Loucy (cell line): ENCODE results near the gene CLEC4M.

Experiments used
- H2AFZ ChIP-seq: fragments of 200-600 bp; sonication (generic); 2 replicates; pipeline ENCODE4 v1.6.0; 2016; ENCODE audit warnings: antibody characterized with exemption, mild to moderate bottlenecking, low read length, moderate library complexity
- H3F3A ChIP-seq: fragments of 200-600 bp; 2 replicates; pipeline ENCODE4 v1.6.0; 2016; ENCODE audit warnings: antibody characterized with exemption, low read depth, mild to moderate bottlenecking
- H3K27me3 ChIP-seq: fragments of 200-600 bp; sonication (generic); 2 replicates; pipeline ENCODE4 v1.6.1; 2014; ENCODE audit warnings: low read length, mild to moderate bottlenecking; ENCODE audit not compliant: insufficient read depth, poor library complexity, severe bottlenecking
- H3K36me3 ChIP-seq: fragments of 200-600 bp; sonication (generic); 2 replicates; pipeline ENCODE4 v1.6.1; 2016; ENCODE audit warnings: low read length; ENCODE audit not compliant: insufficient read depth
- H3K4me1 ChIP-seq: fragments of 200-600 bp; sonication (generic); 2 replicates; pipeline ENCODE4 v1.5.1; 2014; ENCODE audit warnings: low read length, mild to moderate bottlenecking; ENCODE audit not compliant: insufficient read depth, poor library complexity, severe bottlenecking
- H3K4me2 ChIP-seq: fragments of 200-600 bp; sonication (generic); 2 replicates; pipeline ENCODE4 v1.6.0; 2014; ENCODE audit warnings: antibody characterized with exemption, low read length, low read depth, mild to moderate bottlenecking; ENCODE audit not compliant: poor library complexity, severe bottlenecking
- H3K4me3 ChIP-seq: fragments of 200-600 bp; sonication (generic); 2 replicates; pipeline ENCODE4 v1.5.1; 2014; ENCODE audit warnings: low read length, mild to moderate bottlenecking, mixed read lengths; ENCODE audit not compliant: poor library complexity, severe bottlenecking
- H3K79me2 ChIP-seq: fragments of 200-600 bp; sonication (generic); 2 replicates; pipeline ENCODE4 v1.6.1; 2014; ENCODE audit warnings: low read length; ENCODE audit not compliant: insufficient read depth
- H3K9ac ChIP-seq: fragments of 200-600 bp; sonication (generic); 2 replicates; pipeline ENCODE4 v1.6.0; 2014; ENCODE audit warnings: mild to moderate bottlenecking, low read depth, low read length, moderate library complexity; ENCODE audit not compliant: poor library complexity, severe bottlenecking
- H3K9me2 ChIP-seq: fragments of 200-600 bp; sonication (generic); replicated peaks from 2 replicates; pipeline ENCODE4 v1.6.1; 2016; ENCODE audit warnings: low read depth, low read length, mixed read lengths
- H3K9me3 ChIP-seq: fragments of 200-600 bp; sonication (generic); 2 replicates; pipeline ENCODE4 v1.6.1; 2014; ENCODE audit warnings: mild to moderate bottlenecking, antibody characterized with exemption, low read length, low read depth; ENCODE audit not compliant: insufficient read depth
- H4K20me1 ChIP-seq: fragments of 200-600 bp; sonication (generic); 2 replicates; pipeline ENCODE4 v1.6.0; 2014; ENCODE audit warnings: antibody characterized with exemption, low read length, mild to moderate bottlenecking; ENCODE audit not compliant: insufficient read depth, poor library complexity, severe bottlenecking
- EZH2phosphoT487 ChIP-seq: fragments of 200-600 bp; IDR thresholded peaks from 2 replicates; pipeline ENCODE4 v1.6.1; 2018; ENCODE audit warnings: antibody characterized with exemption, mild to moderate bottlenecking, moderate library complexity, borderline replicate concordance
- TF ChIP-seq, protein P1 (sequence below): fragments of 200-600 bp; sonication (generic); conservative IDR thresholded peaks from 2 replicates; pipeline ENCODE4 v1.5.1; 2014; ENCODE audit warnings: mild to moderate bottlenecking, antibody characterized with exemption, low read length

Gene CLEC4M

DNA sequence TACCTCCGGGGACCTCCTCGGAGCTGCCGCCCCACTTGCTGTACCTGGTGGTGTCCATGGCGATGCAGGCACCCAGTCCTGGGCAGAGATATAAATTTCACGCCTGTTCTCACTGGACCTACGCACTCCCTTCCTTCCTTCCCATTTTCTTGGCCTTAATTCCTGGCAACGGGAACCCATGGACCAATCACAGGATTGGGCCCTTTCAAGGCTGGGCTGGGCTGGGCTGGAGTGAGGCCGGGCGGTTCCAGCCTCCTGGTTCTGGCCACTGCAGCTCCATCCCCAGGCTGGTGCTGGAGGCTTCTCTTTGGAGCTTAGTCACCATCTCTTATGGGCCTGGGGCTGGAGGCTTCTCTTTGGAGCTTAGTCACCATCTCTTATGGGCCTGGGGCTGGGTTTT lies 31.0 kb upstream of the CLEC4M start, which contains the start of gene CLEC4G:
Gene CLEC4G (minus strand): TSS at position 66 of the 400 bp plus-strand sequence. CDS start 8 bp downstream, at position 58.
- Histone ChIP-seq H3K27me3 (no peaks in the 10 kb centered on the region), H3F3A (no peaks in the 10 kb centered on the region), H3K9me3 (no peaks in the 10 kb centered on the region), H3K4me1 (no peaks in the 10 kb centered on the region), H3K9ac (no peak within 1 kb of the TSS), H4K20me1 (no peaks in the 10 kb centered on the region), H3K9me2 (no peaks in the 10 kb centered on the region), H3K36me3 (no peaks in the 10 kb centered on the region), H2AFZ (no peak within 1 kb of the TSS), H3K79me2 (no peaks in the 10 kb centered on the region), H3K4me2 (no peak within 1 kb of the TSS), H3K4me3 (no peak within 1 kb of the TSS)
- no peak for TF ChIP-seq EZH2phosphoT487
- TF ChIP-seq, protein P1, sequence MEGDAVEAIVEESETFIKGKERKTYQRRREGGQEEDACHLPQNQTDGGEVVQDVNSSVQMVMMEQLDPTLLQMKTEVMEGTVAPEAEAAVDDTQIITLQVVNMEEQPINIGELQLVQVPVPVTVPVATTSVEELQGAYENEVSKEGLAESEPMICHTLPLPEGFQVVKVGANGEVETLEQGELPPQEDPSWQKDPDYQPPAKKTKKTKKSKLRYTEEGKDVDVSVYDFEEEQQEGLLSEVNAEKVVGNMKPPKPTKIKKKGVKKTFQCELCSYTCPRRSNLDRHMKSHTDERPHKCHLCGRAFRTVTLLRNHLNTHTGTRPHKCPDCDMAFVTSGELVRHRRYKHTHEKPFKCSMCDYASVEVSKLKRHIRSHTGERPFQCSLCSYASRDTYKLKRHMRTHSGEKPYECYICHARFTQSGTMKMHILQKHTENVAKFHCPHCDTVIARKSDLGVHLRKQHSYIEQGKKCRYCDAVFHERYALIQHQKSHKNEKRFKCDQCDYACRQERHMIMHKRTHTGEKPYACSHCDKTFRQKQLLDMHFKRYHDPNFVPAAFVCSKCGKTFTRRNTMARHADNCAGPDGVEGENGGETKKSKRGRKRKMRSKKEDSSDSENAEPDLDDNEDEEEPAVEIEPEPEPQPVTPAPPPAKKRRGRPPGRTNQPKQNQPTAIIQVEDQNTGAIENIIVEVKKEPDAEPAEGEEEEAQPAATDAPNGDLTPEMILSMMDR = no peak

DNA sequence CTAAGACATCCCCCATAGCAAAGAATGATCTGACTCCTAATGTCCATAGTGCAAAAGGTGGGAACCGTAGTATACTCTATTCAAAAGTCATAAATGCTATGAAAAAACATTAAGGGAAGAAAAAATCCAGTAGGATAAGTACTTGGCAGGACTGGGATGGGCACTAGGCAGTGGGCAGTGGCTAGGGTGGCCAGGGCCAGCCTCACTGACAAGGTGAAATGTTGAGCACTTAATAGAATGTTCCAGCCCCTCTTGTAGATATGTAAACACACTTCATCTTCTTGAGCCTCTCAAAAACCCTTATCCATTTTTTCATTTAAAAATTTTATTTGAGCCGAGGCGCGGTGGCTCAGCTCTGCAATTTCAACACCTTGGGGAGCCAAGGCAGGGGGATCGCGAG lies 29.7 kb upstream of the CLEC4M start:
- no peak overlapping the region for H3K4me2 ChIP-seq
- H3K9me2 ChIP-seq = no peaks in the 10 kb centered on the region
- H3K4me3 ChIP-seq = no peak overlapping the region
- no peaks in the 10 kb centered on the region for H3K79me2 ChIP-seq
- no peaks in the 10 kb centered on the region for H3F3A ChIP-seq
- H3K36me3 ChIP-seq = no peaks in the 10 kb centered on the region
- TF ChIP-seq, protein P1 = no peak
- no peak for TF ChIP-seq EZH2phosphoT487
- H4K20me1 ChIP-seq = no peaks in the 10 kb centered on the region
- H3K9ac ChIP-seq = no peak overlapping the region
- H3K27me3 ChIP-seq = no peaks in the 10 kb centered on the region
- H2AFZ ChIP-seq = no peak overlapping the region
- no peaks in the 10 kb centered on the region for H3K9me3 ChIP-seq
- no peaks in the 10 kb centered on the region for H3K4me1 ChIP-seq

DNA sequence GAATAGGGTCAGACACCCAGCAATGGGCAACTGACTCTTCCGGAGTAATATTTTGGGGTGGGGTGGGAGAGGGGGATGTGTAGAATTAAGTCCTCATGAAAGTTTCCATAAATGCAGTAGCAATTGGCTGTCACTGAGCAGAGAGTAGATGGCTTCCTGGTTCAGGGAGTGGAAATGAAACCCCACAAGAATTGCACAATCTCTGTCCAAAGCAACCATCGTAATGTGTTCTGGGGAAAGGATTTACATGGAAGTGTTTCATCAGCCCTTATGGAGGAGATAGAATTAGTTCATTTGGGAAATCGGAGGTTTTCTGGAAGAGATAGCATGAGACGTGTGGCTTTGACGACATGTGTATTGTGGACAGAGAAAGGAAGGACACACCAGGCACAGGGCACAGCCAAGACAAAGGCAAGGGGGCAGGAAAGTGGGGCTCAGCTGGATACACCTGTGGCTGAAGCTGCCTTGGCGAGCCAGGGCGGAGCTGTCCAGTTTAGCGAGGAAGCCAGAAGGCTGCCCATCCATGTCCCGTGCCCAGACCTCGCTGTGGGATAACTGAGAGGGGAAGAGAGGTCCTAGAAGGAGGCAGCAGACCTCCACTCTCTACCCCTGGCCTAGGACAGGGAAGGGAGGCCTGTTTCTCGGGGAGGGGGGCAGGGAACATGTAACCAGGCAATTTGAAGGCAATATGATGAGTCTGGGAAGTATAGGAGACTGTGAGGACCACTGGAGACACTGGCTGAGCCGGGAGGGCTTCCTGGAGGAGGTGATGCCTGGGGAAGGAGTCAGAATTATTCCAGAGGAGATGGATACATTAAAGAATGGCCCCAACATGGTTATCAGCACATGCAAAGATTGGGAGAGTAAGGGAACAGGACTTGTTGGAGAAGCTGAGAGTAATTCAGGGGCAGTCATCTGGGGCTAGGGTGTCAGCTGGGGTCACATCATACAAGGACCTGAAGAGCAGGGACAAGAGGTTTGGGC lies 28.5 kb upstream of the CLEC4M start:
- Histone ChIP-seq H3K36me3 (no peaks in the 10 kb centered on the region), H3K9me3 (no peaks in the 10 kb centered on the region), H3K4me2 (no peak overlapping the region), H3K4me1 (no peaks in the 10 kb centered on the region), H3K9me2 (no peaks in the 10 kb centered on the region), H3F3A (no peaks in the 10 kb centered on the region), H3K4me3 (no peak overlapping the region), H3K79me2 (no peaks in the 10 kb centered on the region), H4K20me1 (no peaks in the 10 kb centered on the region), H2AFZ (no peak overlapping the region; the same call in 1 of the 2 replicates), H3K9ac (no peak overlapping the region), H3K27me3 (no peaks in the 10 kb centered on the region)
- TF ChIP-seq, protein P1 = no peak
- TF ChIP-seq EZH2phosphoT487 = no peak
